Astrocyte of the spinal cord (primary cell): ENCODE data around the gene FDCSP.

Experiments used
- DNase-seq: peaks from one replicate; pipeline ENCODE4 v3.0.0; 2011; ENCODE audit warnings: low read depth, low spot score
- H3K4me3 ChIP-seq: 2 replicates; pipeline ENCODE4 v1.5.1; 2011; ENCODE audit warnings: low read depth, mild to moderate bottlenecking, low read length, moderate library complexity
- CTCF ChIP-seq: IDR thresholded peaks from 2 replicates; pipeline ENCODE4 v1.5.1; 2012; ENCODE audit warnings: low read depth, mild to moderate bottlenecking, low read length, inconsistent platforms
- in situ Hi-C: cut with HindIII; loops from 2 replicates; pipeline ENCODE4 v1.10.0; 2017; ENCODE audit warnings: low sequenced_read_pairs

Gene FDCSP

GRCh38 chr4:70269674-70270073, 43.8 kb downstream of the FDCSP start:
- in situ Hi-C loops, result no loop called here
- TF ChIP-seq CTCF, result no peak
- H3K4me3 ChIP-seq, result no peak overlapping the region
- DNase-seq, result no peak

DNA sequence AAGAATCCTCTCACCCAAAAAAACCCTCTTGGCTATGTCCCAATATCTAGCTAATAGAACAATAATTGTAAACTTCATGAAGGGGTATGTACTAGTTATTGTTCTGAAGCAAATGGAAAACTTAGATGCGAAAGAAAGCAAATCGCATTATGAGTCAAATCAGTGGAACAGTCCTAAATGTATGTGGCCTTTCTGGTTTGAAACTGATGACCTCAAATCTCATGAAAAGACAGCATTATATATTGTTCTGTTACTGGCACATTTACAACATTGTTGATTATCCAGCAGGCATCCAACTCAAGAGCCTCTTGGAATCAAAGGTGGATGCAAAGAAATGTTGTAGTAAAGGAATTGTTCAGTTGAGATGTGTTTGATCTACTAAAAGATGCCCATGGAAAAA, 51.2 kb downstream of the FDCSP start:
- in situ Hi-C loops, result no loop called here
- no peak for DNase-seq
- no peak overlapping the region for H3K4me3 ChIP-seq
- no peak for TF ChIP-seq CTCF

DNA sequence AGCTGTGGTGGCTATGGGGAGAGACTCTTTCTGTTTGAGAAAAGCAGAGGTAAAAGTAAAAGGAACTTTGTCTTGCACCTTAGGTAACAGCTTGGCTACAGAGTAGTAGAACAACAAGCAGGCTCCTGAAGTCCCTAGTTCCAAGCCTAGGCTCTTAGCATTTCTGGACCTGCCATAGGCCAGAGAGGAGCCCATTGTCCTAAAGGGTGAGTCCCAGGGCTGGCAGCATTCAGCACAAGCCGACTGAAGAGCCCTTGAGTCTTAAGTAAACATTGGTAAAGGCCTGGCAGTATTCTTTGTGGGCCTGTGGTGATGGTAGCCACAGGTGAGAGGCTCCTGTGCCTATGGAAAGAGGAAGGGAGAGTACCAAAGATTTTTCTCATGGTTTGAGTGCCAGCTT, 54.6 kb downstream of the FDCSP start:
- H3K4me3 ChIP-seq, result no peak overlapping the region
- no peak for TF ChIP-seq CTCF
- in situ Hi-C loops, result no loop called here
- no peak for DNase-seq
